Lower lobe of right lung (tissue), 2 donors: ENCODE results near the gene INTS1. TPM values are rescaled to one million over a fixed set of nuclear protein-coding genes. Genes with fewer than 3 reads are reported as not detected.
"Not testable (repeated sequence)": the region's sequence is repeated elsewhere in the genome, so short reads cannot be mapped to it uniquely, and the experiment has no call there.

Experiments used
- ATAC-seq, 2 donors: fragments of 200-7000 bp; cut with Tn5 transposase; one replicate each; pipeline ENCODE4 v1.9.1; 2020 to 2022; ENCODE audit warnings: mild to moderate bottlenecking in 2 of 2, moderate library complexity in 2 of 2
- DNase-seq: peaks from one replicate; pipeline ENCODE4 v3.0.0-alpha.2; 2020
- H3K27ac ChIP-seq: fragments of 200-600 bp; one replicate; pipeline ENCODE4 v1.8.0; 2022
- H3K27me3 ChIP-seq: fragments of 200-600 bp; one replicate; pipeline ENCODE4 v1.8.0; 2022; ENCODE audit warnings: low read depth
- H3K36me3 ChIP-seq: fragments of 200-600 bp; one replicate; pipeline ENCODE4 v1.8.0; 2022; ENCODE audit warnings: mild to moderate bottlenecking
- H3K4me1 ChIP-seq: fragments of 200-600 bp; one replicate; pipeline ENCODE4 v1.8.0; 2022
- H3K4me3 ChIP-seq: fragments of 200-600 bp; one replicate; pipeline ENCODE4 v1.8.0; 2022; ENCODE audit warnings: mild to moderate bottlenecking
- H3K9me3 ChIP-seq: fragments of 200-600 bp; one replicate; pipeline ENCODE4 v1.8.0; 2022
- CTCF ChIP-seq: fragments of 200-600 bp; IDR thresholded peaks from one replicate; pipeline ENCODE4 v1.8.0; 2022; ENCODE audit warnings: antibody characterized with exemption, mild to moderate bottlenecking
- intact Hi-C: fragments of 100-400 bp; cut with DNase I; formaldehyde crosslinking; loops from one replicate; pipeline ENCODE4 v1.11.0; 2022
- total RNA-seq: library from RNA; stranded (reverse); fragmentation: NEBNext Ultra II Directional; extraction: Animal tissue kit (Norgen Biotek cat#: 25700); gene quantifications from one replicate; pipeline ENCODE4 v1.2.1, GENCODE V29; 2021
- donor health status: DM: no; HTN: yes; CAD: no; lungs with severe emphysema.

The INTS1 gene
- total RNA-seq, 1 donor from 2014 or later = 50.8 TPM

GRCh38 chr7:1446620-1447032 lies 57.6 kb downstream of the INTS1 start:
- no peak for DNase-seq
- H3K27ac ChIP-seq = no peak overlapping the region
- H3K9me3 ChIP-seq = no peaks in the 10 kb centered on the region
- no peak for TF ChIP-seq CTCF
- peaks cover 18% of the 10 kb centered on the region for H3K4me1 ChIP-seq
- intact Hi-C loops = no loop called here
- no peak for ATAC-seq
- H3K36me3 ChIP-seq = peaks cover 14% of the 10 kb centered on the region
- no peak overlapping the region for H3K4me3 ChIP-seq
- H3K27me3 ChIP-seq = no peaks in the 10 kb centered on the region

- peaks cover 20% of the 10 kb centered on the region for H3K36me3 ChIP-seq
- H3K27me3 ChIP-seq, H3K27ac ChIP-seq, intact Hi-C loops, DNase-seq, ATAC-seq, H3K9me3 ChIP-seq, H3K4me3 ChIP-seq: not testable (repeated sequence)
- H3K4me1 ChIP-seq = peaks cover 18% of the 10 kb centered on the region
Measured at GRCh38 chr7:1446026-1446425, 58.2 kb downstream of the INTS1 start.

GRCh38 chr7:1445341-1445740 lies 58.8 kb downstream of the INTS1 start:
- no peak for DNase-seq
- Histone ChIP-seq H3K27me3 (no peaks in the 10 kb centered on the region), H3K4me1 (peaks cover 18% of the 10 kb centered on the region), H3K4me3 (no peak overlapping the region), H3K27ac (no peak overlapping the region), H3K9me3 (no peaks in the 10 kb centered on the region), H3K36me3 (peaks cover 27% of the 10 kb centered on the region)
- no peak for TF ChIP-seq CTCF
- no peak for ATAC-seq
- intact Hi-C loops = no loop called here

- H3K9me3 ChIP-seq = no peaks in the 10 kb centered on the region
- DNase-seq (no peak), ATAC-seq (no peak)
- TF ChIP-seq CTCF = no peak
- intact Hi-C loops = no loop called here
- H3K4me3 ChIP-seq = no peak overlapping the region
- no peak overlapping the region for H3K27ac ChIP-seq
- peaks cover 30% of the 10 kb centered on the region for H3K36me3 ChIP-seq
- H3K4me1 ChIP-seq = peaks cover 18% of the 10 kb centered on the region
- H3K27me3 ChIP-seq = no peaks in the 10 kb centered on the region
Measured at GRCh38 chr7:1444925-1445322, 59.3 kb downstream of the INTS1 start.

GRCh38 chr7:1444214-1444924 lies 59.8 kb downstream of the INTS1 start:
- H3K9me3 ChIP-seq = no peaks in the 10 kb centered on the region

GRCh38 chr7:1443587-1444200 lies 60.5 kb downstream of the INTS1 start:
- H3K27me3 ChIP-seq, DNase-seq, intact Hi-C loops, H3K9me3 ChIP-seq, H3K4me3 ChIP-seq, ATAC-seq, H3K27ac ChIP-seq: not testable (repeated sequence)
- peaks cover 18% of the 10 kb centered on the region for H3K4me1 ChIP-seq
- H3K36me3 ChIP-seq = peaks cover 31% of the 10 kb centered on the region

More at GRCh38 chr7:1444214-1444924, 59.8 kb downstream of the INTS1 start:
- DNase-seq (no peak), ATAC-seq (no peak)
- H3K4me1 ChIP-seq = peaks cover 18% of the 10 kb centered on the region
- no peaks in the 10 kb centered on the region for H3K27me3 ChIP-seq
- no peak overlapping the region for H3K4me3 ChIP-seq
- intact Hi-C loops = no loop called here
- no peak for TF ChIP-seq CTCF
- H3K36me3 ChIP-seq = peaks cover 29% of the 10 kb centered on the region
- no peak overlapping the region for H3K27ac ChIP-seq
